HepG2 (cell line): Measurements from ENCODE around the gene HS3ST5. TPM values are rescaled to one million over a fixed set of nuclear protein-coding genes. Genes with fewer than 3 reads are reported as not detected.

ENCODE experiments used
- ATAC-seq: fragments of 200-7000 bp; cut with Tn5 transposase; 3 replicates; pipeline ENCODE4 v1.9.1; 2020; ENCODE audit warnings: mild to moderate bottlenecking, moderate library complexity
- BruUV-seq: library from RNA; stranded (reverse); fragments of 400-500 nt; replicated peaks from 2 replicates; lab custom pipeline; 2021; lab: Mats Ljungman, UMichigan
- CTCF ChIA-PET: fragments of 300-600 bp; formaldehyde crosslinking; extraction: SDS; loops from one replicate; lab custom pipeline; 2021; ENCODE audit warnings: low total read pairs, inconsistent platforms, low intra/inter-chr PET ratio; lab: Yijun Ruan, JAX
- POLR2A ChIA-PET: fragments of 350-600 bp; sonication (Branson Sonifier 250); formaldehyde crosslinking; loops from one replicate; lab custom pipeline; 2020; ENCODE audit warnings: antibody characterized with exemption, inconsistent platforms; lab: Yijun Ruan, JAX
- DNase-seq: peaks from one replicate; pipeline ENCODE4 v3.0.0-alpha.2; 2015; ENCODE audit warnings: low spot score
- FAIRE-seq: peaks from 3 replicates; lab custom pipeline; 2011; peaks lifted over from hg19 to GRCh38; lab: Jason Lieb, UNC
- H2AFZ ChIP-seq: one replicate; pipeline ENCODE4 v1.6.1; 2011; ENCODE audit warnings: low read length, inconsistent platforms
- H3K27ac ChIP-seq: fragments of 300-600 bp; 3 replicates; pipeline ENCODE4 v1.8.0; 2011; ENCODE audit warnings: mixed run types, mild to moderate bottlenecking, mixed read lengths, low read length, inconsistent platforms; ENCODE audit not compliant: insufficient read depth; ENCODE audit errors: extremely low read length
- H3K27me3 ChIP-seq, 2 experiments: fragments of 200-600 bp in 1 of 2; 2 replicates in 1 of 2; 3 replicates in 1 of 2; pipeline versions ENCODE4 v1.6.0 to v1.8.0; 2011; ENCODE audit warnings: low read length in 2 of 2, mild to moderate bottlenecking in 2 of 2, moderate library complexity in 2 of 2, inconsistent platforms in 1 of 2; ENCODE audit not compliant: insufficient read depth in 2 of 2, control insufficient read depth in 1 of 2
- H3K36me3 ChIP-seq, 2 experiments: fragments of 200-600 bp in 1 of 2; replicated peaks in 1 of 2; 2 replicates in 1 of 2; 3 replicates in 1 of 2; pipeline versions ENCODE4 v1.5.1 to v1.8.0; 2011; ENCODE audit warnings: low read length in 2 of 2, inconsistent platforms in 1 of 2; ENCODE audit not compliant: insufficient read depth in 2 of 2, control insufficient read depth in 1 of 2
- H3K4me1 ChIP-seq: 2 replicates; pipeline ENCODE4 v1.5.1; 2012; ENCODE audit warnings: low read length, inconsistent platforms; ENCODE audit not compliant: insufficient read depth
- H3K4me2 ChIP-seq: 2 replicates; pipeline ENCODE4 v1.6.0; 2011; ENCODE audit warnings: low read depth, low read length, inconsistent platforms
- H3K4me3 ChIP-seq, 3 experiments: fragments of 200-600 bp in 1 of 3; sonication (generic), shearing (Covaris generic) in 1 of 3; replicated peaks in 1 of 3; 2 replicates each; pipeline ENCODE4 v1.5.1; 2011 to 2016; ENCODE audit warnings: low read length in 3 of 3, inconsistent platforms in 2 of 3, low read depth in 2 of 3, mild to moderate bottlenecking in 2 of 3, control low read depth in 1 of 3, mixed read lengths in 1 of 3; ENCODE audit not compliant: insufficient read depth in 1 of 3
- H3K79me2 ChIP-seq: one replicate; pipeline ENCODE4 v1.6.1; 2011; ENCODE audit warnings: low read length, inconsistent platforms; ENCODE audit not compliant: insufficient read depth
- H3K9ac ChIP-seq: 2 replicates; pipeline ENCODE4 v1.6.0; 2011; ENCODE audit warnings: mild to moderate bottlenecking, low read depth, low read length, inconsistent platforms; ENCODE audit not compliant: insufficient read depth
- H3K9me3 ChIP-seq: 2 replicates; pipeline ENCODE4 v1.5.1; 2012; ENCODE audit warnings: mild to moderate bottlenecking, low read length
- H4K20me1 ChIP-seq: 2 replicates; pipeline ENCODE4 v1.6.0; 2011; ENCODE audit warnings: inconsistent platforms, mild to moderate bottlenecking, low read length, moderate library complexity; ENCODE audit not compliant: insufficient read depth
- ASH2L ChIP-seq: fragments of 300-600, 200-600 bp; sonication (generic); IDR thresholded peaks from 2 replicates; pipeline ENCODE4 v1.7.0; 2017; ENCODE audit warnings: low read depth, mild to moderate bottlenecking, moderate library complexity, mixed read lengths, low read length; ENCODE audit not compliant: insufficient read length
- ATRX ChIP-seq: sonication (generic); formaldehyde crosslinking; IDR thresholded peaks from 2 replicates; pipeline ENCODE4 v1.4.0; 2020; ENCODE audit warnings: missing genetic modification reagents, borderline replicate concordance
- HIVEP1 ChIP-seq: sonication (generic); formaldehyde crosslinking; IDR thresholded peaks from 2 replicates; pipeline ENCODE4 v1.4.0; 2020; ENCODE audit warnings: mild to moderate bottlenecking, missing genetic modification reagents
- IRX3 ChIP-seq: sonication (generic); formaldehyde crosslinking; IDR thresholded peaks from 2 replicates; pipeline ENCODE4 v1.8.1; 2023; ENCODE audit warnings: mild to moderate bottlenecking, low read depth, missing genetic modification reagents, borderline replicate concordance
- NFYB ChIP-seq: sonication (generic); formaldehyde crosslinking; IDR thresholded peaks from 2 replicates; pipeline ENCODE4 v1.4.0; 2020; ENCODE audit warnings: missing genetic modification reagents
- POLR2G ChIP-seq: fragments of 200-400 bp; formaldehyde crosslinking; IDR thresholded peaks from 2 replicates; pipeline ENCODE4 v1.6.1; 2018; ENCODE audit warnings: mild to moderate bottlenecking, low read depth, low read length, moderate library complexity
- SALL2 ChIP-seq: sonication (generic); formaldehyde crosslinking; IDR thresholded peaks from 2 replicates; pipeline ENCODE4 v1.8.1; 2023; ENCODE audit warnings: mild to moderate bottlenecking, missing genetic modification reagents, inconsistent platforms
- SMARCC2 ChIP-seq: fragments of 450-650 bp; IDR thresholded peaks from 2 replicates; pipeline ENCODE4 v1.6.1; 2017; ENCODE audit warnings: antibody characterized with exemption, mild to moderate bottlenecking
- SP1 ChIP-seq, 2 experiments: fragments of 450-650 bp in 1 of 2; sonication (generic) in 1 of 2; formaldehyde crosslinking in 1 of 2; IDR thresholded peaks; 2 replicates each; pipeline versions ENCODE4 v1.4.0 to v1.6.1; 2016 to 2020; ENCODE audit warnings: missing genetic modification reagents in 1 of 2
- ZNF317 ChIP-seq: sonication (generic); formaldehyde crosslinking; IDR thresholded peaks from 2 replicates; pipeline ENCODE4 v1.5.0; 2020; ENCODE audit warnings: mild to moderate bottlenecking, missing genetic modification reagents
- ZNF446 ChIP-seq: sonication (generic); formaldehyde crosslinking; IDR thresholded peaks from 2 replicates; pipeline ENCODE4 v1.5.0; 2020; ENCODE audit warnings: mild to moderate bottlenecking, missing genetic modification reagents
- WGBS: methylation state at CpG from one replicate; pipeline ENCODE4 v1.1.6; 2017; ENCODE audit warnings: low lambda C conversion rate; 5-methylcytosine and 5-hydroxymethylcytosine counted together
- in situ Hi-C: cut with HindIII; loops from 2 replicates; pipeline ENCODE4 v1.10.0; 2017; ENCODE audit warnings: low pct_unique_long_range_greater_than_20kb; ENCODE audit not compliant: extremely low pct_ligation_motif_present
- intact Hi-C: fragments of 100-400 bp; cut with micrococcal nuclease; formaldehyde crosslinking; loops from one replicate; pipeline ENCODE4 v1.10.0; 2022; ENCODE audit not compliant: unreplicated experiment
- polyA plus RNA-seq, 8 experiments: library from polyadenylated mRNA; depleted of rRNA in 3 of 8; stranded (reverse) in 7 of 8; unstranded in 1 of 8; fragments of >200 nt; fragmentation: Illumina TruSeq in 4 of 8; extraction: Trizol in 4 of 8; gene quantifications; 2 replicates each; pipeline versions ENCODE4 v1.2.1 to v1.2.3, GENCODE V29; 2011 to 2016; ENCODE audit warnings: low read depth in 4 of 8, missing spikeins in 1 of 8, mixed read lengths in 1 of 8; ENCODE audit not compliant: insufficient read depth in 1 of 8
- total RNA-seq, 5 experiments: library from RNA; depleted of rRNA; stranded (reverse); fragments of >200 nt; fragmentation: Illumina TruSeq; extraction: Trizol; gene quantifications; 2 replicates each; pipeline ENCODE4 v1.2.3, GENCODE V29; 2016; ENCODE audit warnings: low read depth in 1 of 5
- TF ChIP-seq, protein P1 (sequence below): sonication (generic); formaldehyde crosslinking; IDR thresholded peaks from 2 replicates; pipeline ENCODE4 v1.4.0; 2020; ENCODE audit warnings: missing genetic modification reagents, low read depth, mild to moderate bottlenecking, borderline replicate concordance
- TF ChIP-seq, protein P2 (sequence below): IDR thresholded peaks from 2 replicates; pipeline ENCODE4 v1.6.1; 2016
- TF ChIP-seq, protein P3 (sequence below): IDR thresholded peaks from 2 replicates; pipeline ENCODE4 v1.6.1; 2012; ENCODE audit warnings: low read length, improper control_type of control experiment
- TF ChIP-seq, protein P4 (sequence below): sonication (generic); formaldehyde crosslinking; IDR thresholded peaks from 2 replicates; pipeline ENCODE4 v1.4.0; 2020; ENCODE audit warnings: missing genetic modification reagents, mild to moderate bottlenecking, borderline replicate concordance

Gene HS3ST5
- total and polyA plus RNA-seq, 2 of the 13 experiments (the other 11 are each of a cell fraction or from before 2014, with no cell fraction given): 1.1 to 1.6 TPM

DNA sequence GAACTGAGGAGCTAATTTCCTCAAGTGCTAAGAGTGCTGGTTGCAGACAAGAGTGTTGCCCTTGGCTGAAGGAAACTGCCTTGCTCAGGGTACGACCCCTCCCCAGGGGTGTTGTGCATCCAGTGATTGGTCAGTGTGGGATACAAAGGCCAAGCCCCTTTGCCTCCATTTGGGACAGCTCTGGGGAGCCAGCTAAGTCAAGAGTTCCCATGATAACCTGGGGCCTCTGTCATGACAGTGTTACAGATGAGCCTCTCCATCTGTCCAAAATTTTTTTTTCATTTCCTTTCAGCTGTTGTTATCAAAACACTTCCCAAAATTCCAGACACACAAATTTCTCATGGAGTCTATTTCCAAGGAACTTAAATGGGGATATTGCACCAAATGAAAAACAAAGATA is 93.3 kb downstream of the HS3ST5 start:
- WGBS: 86% methylated on average over 1 of the region's 1 CpG
- in situ Hi-C loops (no loop called here), intact Hi-C loops (no loop called here)
- H3K4me2 ChIP-seq: no peak overlapping the region
- CTCF ChIA-PET: no interaction called here
- no peaks in the 10 kb centered on the region for H3K4me1 ChIP-seq
- POLR2A ChIA-PET: no interaction called here
- DNase-seq (no peak), ATAC-seq (no peak), FAIRE-seq (no peak)
- H4K20me1 ChIP-seq: no peaks in the 10 kb centered on the region
- no peak overlapping the region for H3K27ac ChIP-seq
- H3K4me3 ChIP-seq: no peak overlapping the region
- H2AFZ ChIP-seq: no peak overlapping the region
- H3K27me3 ChIP-seq: no peaks in the 10 kb centered on the region
- no peaks in the 10 kb centered on the region for H3K79me2 ChIP-seq
- H3K9me3 ChIP-seq: no peaks in the 10 kb centered on the region
- BruUV-seq: no TSS peak
- H3K36me3 ChIP-seq: no peaks in the 10 kb centered on the region
- H3K9ac ChIP-seq: no peak overlapping the region
- TF ChIP-seq ASH2L: no peak
- TF ChIP-seq POLR2G: no peak
- TF ChIP-seq, protein P1, sequence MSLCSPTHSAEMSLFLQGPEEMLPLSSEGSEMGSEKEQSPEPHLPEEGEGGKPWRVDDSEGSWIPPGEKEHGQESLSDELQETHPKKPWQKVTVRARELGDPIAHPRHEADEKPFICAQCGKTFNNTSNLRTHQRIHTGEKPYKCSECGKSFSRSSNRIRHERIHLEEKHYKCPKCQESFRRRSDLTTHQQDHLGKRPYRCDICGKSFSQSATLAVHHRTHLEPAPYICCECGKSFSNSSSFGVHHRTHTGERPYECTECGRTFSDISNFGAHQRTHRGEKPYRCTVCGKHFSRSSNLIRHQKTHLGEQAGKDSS (CRISPR knock-in tag): no peak
- TF ChIP-seq ZNF317 (CRISPR knock-in tag): no peak
- no peak for TF ChIP-seq NFYB (CRISPR knock-in tag)
- no peak for TF ChIP-seq ZNF446 (CRISPR knock-in tag)
- TF ChIP-seq, protein P2, sequence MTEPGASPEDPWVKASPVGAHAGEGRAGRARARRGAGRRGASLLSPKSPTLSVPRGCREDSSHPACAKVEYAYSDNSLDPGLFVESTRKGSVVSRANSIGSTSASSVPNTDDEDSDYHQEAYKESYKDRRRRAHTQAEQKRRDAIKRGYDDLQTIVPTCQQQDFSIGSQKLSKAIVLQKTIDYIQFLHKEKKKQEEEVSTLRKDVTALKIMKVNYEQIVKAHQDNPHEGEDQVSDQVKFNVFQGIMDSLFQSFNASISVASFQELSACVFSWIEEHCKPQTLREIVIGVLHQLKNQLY (CRISPR knock-in tag): no peak
- no peak for TF ChIP-seq HIVEP1 (CRISPR knock-in tag)
- TF ChIP-seq SMARCC2: no peak
- no peak for TF ChIP-seq SP1 (IDR thresholded peaks at IDR 0.05)
- no peak for TF ChIP-seq SP1 (CRISPR knock-in tag; IDR thresholded peaks at IDR 0.05)
- TF ChIP-seq, protein P3, sequence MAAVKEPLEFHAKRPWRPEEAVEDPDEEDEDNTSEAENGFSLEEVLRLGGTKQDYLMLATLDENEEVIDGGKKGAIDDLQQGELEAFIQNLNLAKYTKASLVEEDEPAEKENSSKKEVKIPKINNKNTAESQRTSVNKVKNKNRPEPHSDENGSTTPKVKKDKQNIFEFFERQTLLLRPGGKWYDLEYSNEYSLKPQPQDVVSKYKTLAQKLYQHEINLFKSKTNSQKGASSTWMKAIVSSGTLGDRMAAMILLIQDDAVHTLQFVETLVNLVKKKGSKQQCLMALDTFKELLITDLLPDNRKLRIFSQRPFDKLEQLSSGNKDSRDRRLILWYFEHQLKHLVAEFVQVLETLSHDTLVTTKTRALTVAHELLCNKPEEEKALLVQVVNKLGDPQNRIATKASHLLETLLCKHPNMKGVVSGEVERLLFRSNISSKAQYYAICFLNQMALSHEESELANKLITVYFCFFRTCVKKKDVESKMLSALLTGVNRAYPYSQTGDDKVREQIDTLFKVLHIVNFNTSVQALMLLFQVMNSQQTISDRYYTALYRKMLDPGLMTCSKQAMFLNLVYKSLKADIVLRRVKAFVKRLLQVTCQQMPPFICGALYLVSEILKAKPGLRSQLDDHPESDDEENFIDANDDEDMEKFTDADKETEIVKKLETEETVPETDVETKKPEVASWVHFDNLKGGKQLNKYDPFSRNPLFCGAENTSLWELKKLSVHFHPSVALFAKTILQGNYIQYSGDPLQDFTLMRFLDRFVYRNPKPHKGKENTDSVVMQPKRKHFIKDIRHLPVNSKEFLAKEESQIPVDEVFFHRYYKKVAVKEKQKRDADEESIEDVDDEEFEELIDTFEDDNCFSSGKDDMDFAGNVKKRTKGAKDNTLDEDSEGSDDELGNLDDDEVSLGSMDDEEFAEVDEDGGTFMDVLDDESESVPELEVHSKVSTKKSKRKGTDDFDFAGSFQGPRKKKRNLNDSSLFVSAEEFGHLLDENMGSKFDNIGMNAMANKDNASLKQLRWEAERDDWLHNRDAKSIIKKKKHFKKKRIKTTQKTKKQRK: no peak
- TF ChIP-seq, protein P4, sequence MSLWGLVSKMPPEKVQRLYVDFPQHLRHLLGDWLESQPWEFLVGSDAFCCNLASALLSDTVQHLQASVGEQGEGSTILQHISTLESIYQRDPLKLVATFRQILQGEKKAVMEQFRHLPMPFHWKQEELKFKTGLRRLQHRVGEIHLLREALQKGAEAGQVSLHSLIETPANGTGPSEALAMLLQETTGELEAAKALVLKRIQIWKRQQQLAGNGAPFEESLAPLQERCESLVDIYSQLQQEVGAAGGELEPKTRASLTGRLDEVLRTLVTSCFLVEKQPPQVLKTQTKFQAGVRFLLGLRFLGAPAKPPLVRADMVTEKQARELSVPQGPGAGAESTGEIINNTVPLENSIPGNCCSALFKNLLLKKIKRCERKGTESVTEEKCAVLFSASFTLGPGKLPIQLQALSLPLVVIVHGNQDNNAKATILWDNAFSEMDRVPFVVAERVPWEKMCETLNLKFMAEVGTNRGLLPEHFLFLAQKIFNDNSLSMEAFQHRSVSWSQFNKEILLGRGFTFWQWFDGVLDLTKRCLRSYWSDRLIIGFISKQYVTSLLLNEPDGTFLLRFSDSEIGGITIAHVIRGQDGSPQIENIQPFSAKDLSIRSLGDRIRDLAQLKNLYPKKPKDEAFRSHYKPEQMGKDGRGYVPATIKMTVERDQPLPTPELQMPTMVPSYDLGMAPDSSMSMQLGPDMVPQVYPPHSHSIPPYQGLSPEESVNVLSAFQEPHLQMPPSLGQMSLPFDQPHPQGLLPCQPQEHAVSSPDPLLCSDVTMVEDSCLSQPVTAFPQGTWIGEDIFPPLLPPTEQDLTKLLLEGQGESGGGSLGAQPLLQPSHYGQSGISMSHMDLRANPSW: no peak
- no peak for TF ChIP-seq SALL2 (CRISPR knock-in tag)
- TF ChIP-seq IRX3 (CRISPR knock-in tag): no peak
- TF ChIP-seq ATRX: no peak
